OCI-LY7 (cell line): ENCODE results near the gene LRRC42. TPM values are rescaled to one million over a fixed set of nuclear protein-coding genes. Genes with fewer than 3 reads are reported as not detected.

Experiments used
- BruUV-seq: library from RNA; stranded (reverse); fragments of 400-500 nt; replicated peaks from 2 replicates; lab custom pipeline; 2021; lab: Mats Ljungman, UMichigan
- CTCF ChIA-PET: fragments of 300-600 bp; sonication (Branson Sonifier 250); formaldehyde crosslinking; loops from one replicate; lab custom pipeline; 2022; ENCODE audit warnings: antibody characterized with exemption; ENCODE audit not compliant: unreplicated experiment; lab: Charles Lee
- POLR2A ChIA-PET: fragments of 300-600 bp; sonication (Branson Sonifier 250); formaldehyde crosslinking; loops from one replicate; lab custom pipeline; 2022; ENCODE audit warnings: antibody characterized with exemption; lab: Charles Lee
- DNase-seq: peaks from one replicate; pipeline ENCODE4 v3.0.0-alpha.2; 2015; ENCODE audit warnings: low spot score
- H2AFZ ChIP-seq: fragments of 200-600 bp; sonication (generic), shearing (Covaris generic); 2 replicates; pipeline ENCODE4 v1.6.1; 2014; ENCODE audit warnings: mild to moderate bottlenecking, antibody characterized with exemption, low read length, moderate library complexity
- H3K27ac ChIP-seq: fragments of 200-600 bp; sonication (generic); 2 replicates; pipeline ENCODE4 v1.5.1; 2014; ENCODE audit warnings: mixed run types, low read depth, mild to moderate bottlenecking, moderate library complexity, low read length, inconsistent platforms; ENCODE audit not compliant: poor library complexity, severe bottlenecking
- H3K36me3 ChIP-seq: fragments of 200-600 bp; sonication (generic); 2 replicates; pipeline ENCODE4 v1.6.1; 2014; ENCODE audit warnings: mild to moderate bottlenecking, antibody characterized with exemption, low read length, moderate library complexity, mixed read lengths; ENCODE audit not compliant: insufficient read depth
- H3K4me1 ChIP-seq: fragments of 200-600 bp; sonication (generic); 2 replicates; pipeline ENCODE4 v1.5.1; 2014; ENCODE audit warnings: mild to moderate bottlenecking, low read length; ENCODE audit not compliant: insufficient read depth, poor library complexity, severe bottlenecking
- H3K4me2 ChIP-seq: fragments of 200-600 bp; sonication (generic); 2 replicates; pipeline ENCODE4 v1.6.1; 2014; ENCODE audit warnings: mild to moderate bottlenecking, low read length
- H3K4me3 ChIP-seq: fragments of 200-600 bp; sonication (generic); 2 replicates; pipeline ENCODE4 v1.5.1; 2014; ENCODE audit warnings: mild to moderate bottlenecking, low read depth, low read length; ENCODE audit not compliant: poor library complexity, severe bottlenecking
- H3K79me2 ChIP-seq: fragments of 200-600 bp; sonication (generic); 2 replicates; pipeline ENCODE4 v1.6.1; 2016; ENCODE audit warnings: low read depth, mild to moderate bottlenecking, low read length, moderate library complexity, mixed read lengths; ENCODE audit not compliant: insufficient read depth
- H3K9me2 ChIP-seq: fragments of 200-600 bp; sonication (generic); 2 replicates; pipeline ENCODE4 v1.6.1; 2016; ENCODE audit warnings: mild to moderate bottlenecking, low read length, mixed read lengths; ENCODE audit not compliant: insufficient read depth
- H3K9me3 ChIP-seq: fragments of 200-600 bp; sonication (generic); 2 replicates; pipeline ENCODE4 v1.6.1; 2014; ENCODE audit warnings: mild to moderate bottlenecking, mixed run types, low read length, mixed read lengths
- H4K20me1 ChIP-seq: fragments of 200-600 bp; sonication (generic); 2 replicates; pipeline ENCODE4 v1.6.1; 2014; ENCODE audit warnings: mild to moderate bottlenecking, antibody characterized with exemption, low read length, moderate library complexity, mixed read lengths; ENCODE audit not compliant: insufficient read depth
- EZH2phosphoT487 ChIP-seq: fragments of 200-600 bp; sonication (generic); IDR thresholded peaks from 2 replicates; pipeline ENCODE4 v1.6.1; 2018; ENCODE audit warnings: low read depth, borderline replicate concordance, mild to moderate bottlenecking, mixed run types, antibody characterized with exemption, low read length, moderate library complexity, mixed read lengths
- intact Hi-C: fragments of 100-400 bp; cut with micrococcal nuclease; formaldehyde crosslinking; loops from one replicate; pipeline ENCODE4 v1.10.0; 2022; ENCODE audit not compliant: unreplicated experiment
- total RNA-seq, 2 experiments: library from RNA; depleted of rRNA in 1 of 2; stranded (reverse); fragments of >200 nt in 1 of 2; shearing (Covaris generic) in 1 of 2; gene quantifications; 2 replicates each; pipeline ENCODE4 v1.2.3, GENCODE V29; 2014 to 2022
- TF ChIP-seq, protein P1 (sequence below): fragments of 200-600 bp; sonication (generic); conservative IDR thresholded peaks from 2 replicates; pipeline ENCODE4 v1.5.1; 2014; ENCODE audit warnings: mild to moderate bottlenecking, antibody characterized with exemption, low read length, moderate library complexity, mixed read lengths

Gene LRRC42
- total RNA-seq, 2 experiments from 2014 or later = 17.5 to 18.5 TPM

DNA sequence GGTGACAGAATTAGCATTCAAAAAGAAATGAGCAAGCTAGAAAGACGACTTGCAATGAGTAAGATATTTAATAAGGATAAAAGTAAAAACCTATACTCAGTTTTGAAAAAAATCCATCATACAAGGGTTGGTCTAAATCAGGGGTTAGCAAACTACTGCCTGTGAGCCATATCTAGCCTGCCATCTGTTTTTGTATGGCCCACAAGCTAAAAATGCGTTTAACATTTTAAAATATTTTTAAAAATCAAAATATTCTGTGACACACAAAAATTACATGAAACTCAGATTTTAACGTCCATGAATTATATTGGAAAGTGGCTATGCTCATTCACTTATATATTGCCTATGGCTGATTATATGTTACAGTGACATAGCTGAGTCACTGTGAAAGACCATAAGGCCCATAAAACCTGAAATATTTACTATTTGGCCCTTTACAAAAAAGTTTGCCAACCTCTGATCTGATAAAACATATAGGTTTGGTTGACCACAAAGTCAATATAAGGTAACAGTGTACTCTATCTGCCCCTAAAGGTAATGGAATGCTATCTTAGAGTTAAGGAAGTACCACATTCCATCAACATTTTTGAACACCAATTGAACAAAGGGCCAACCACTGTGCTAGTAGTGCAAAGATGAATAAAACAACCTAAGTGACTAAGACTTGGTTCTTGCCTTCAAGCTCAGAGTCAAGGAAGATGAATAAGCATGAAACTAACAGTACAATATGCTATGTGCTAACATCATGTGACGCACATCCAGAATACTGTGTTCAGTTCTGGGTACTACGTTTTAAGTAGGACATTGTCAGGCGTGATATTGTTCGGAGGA lies 3.8 kb upstream of the LRRC42 start:
- Histone ChIP-seq H4K20me1 (no peaks in the 10 kb centered on the region), H3K79me2 (peaks cover 34% of the 10 kb centered on the region; the same call in 1 of the 2 replicates), H3K4me1 (peaks cover 13% of the 10 kb centered on the region), H3K9me2 (no peaks in the 10 kb centered on the region), H3K9me3 (no peaks in the 10 kb centered on the region), H3K4me3 (no peak overlapping the region), H2AFZ (no peak overlapping the region), H3K36me3 (peaks cover 21% of the 10 kb centered on the region), H3K27ac (no peak overlapping the region), H3K4me2 (no peak overlapping the region; the same call in 1 of the 2 replicates)
- ChIA-PET CTCF (no interaction called here), POLR2A (interaction anchor here (0.7 to 1.4 kb wide), 4 partner anchors 10 to 67 kb away, joined by 3 to 5 read pairs (median 4); partner anchors contain the start of gene YIPF1)
- intact Hi-C loops = no loop called here
- no peak for DNase-seq
- TF ChIP-seq, protein P1, sequence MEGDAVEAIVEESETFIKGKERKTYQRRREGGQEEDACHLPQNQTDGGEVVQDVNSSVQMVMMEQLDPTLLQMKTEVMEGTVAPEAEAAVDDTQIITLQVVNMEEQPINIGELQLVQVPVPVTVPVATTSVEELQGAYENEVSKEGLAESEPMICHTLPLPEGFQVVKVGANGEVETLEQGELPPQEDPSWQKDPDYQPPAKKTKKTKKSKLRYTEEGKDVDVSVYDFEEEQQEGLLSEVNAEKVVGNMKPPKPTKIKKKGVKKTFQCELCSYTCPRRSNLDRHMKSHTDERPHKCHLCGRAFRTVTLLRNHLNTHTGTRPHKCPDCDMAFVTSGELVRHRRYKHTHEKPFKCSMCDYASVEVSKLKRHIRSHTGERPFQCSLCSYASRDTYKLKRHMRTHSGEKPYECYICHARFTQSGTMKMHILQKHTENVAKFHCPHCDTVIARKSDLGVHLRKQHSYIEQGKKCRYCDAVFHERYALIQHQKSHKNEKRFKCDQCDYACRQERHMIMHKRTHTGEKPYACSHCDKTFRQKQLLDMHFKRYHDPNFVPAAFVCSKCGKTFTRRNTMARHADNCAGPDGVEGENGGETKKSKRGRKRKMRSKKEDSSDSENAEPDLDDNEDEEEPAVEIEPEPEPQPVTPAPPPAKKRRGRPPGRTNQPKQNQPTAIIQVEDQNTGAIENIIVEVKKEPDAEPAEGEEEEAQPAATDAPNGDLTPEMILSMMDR = no peak
- no peak for TF ChIP-seq EZH2phosphoT487
- no TSS peak for BruUV-seq

DNA sequence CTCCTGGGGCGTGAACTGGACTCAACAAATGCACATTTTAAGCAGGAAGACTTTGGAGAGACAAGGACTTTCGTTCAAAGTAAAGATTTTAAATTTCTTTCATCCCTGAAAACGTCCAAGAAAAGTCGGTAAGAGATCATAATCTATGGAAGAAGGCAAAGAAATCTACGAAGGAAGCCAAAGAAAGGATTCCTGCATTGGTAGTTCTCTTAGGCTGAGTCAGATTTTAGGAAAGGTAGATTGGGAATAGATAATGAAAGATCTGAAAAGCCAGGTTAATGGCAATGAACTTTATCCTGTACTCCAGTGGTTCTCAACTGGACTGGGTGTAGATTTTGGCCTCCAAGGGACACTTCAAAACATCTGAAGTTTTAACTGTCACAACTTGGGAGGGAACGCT lies 3.1 kb upstream of the LRRC42 start:
- Histone ChIP-seq H3K4me1 (peaks cover 18% of the 10 kb centered on the region), H3K4me3 (no peak overlapping the region), H2AFZ (no peak overlapping the region), H3K9me3 (no peaks in the 10 kb centered on the region), H3K9me2 (no peaks in the 10 kb centered on the region), H3K27ac (no peak overlapping the region), H4K20me1 (no peaks in the 10 kb centered on the region), H3K4me2 (no peak overlapping the region), H3K36me3 (peaks cover 18% of the 10 kb centered on the region), H3K79me2 (peaks cover 34% of the 10 kb centered on the region; the same call in 1 of the 2 replicates)
- CTCF ChIA-PET = no interaction called here
- BruUV-seq = no TSS peak
- intact Hi-C loops = no loop called here
- no peak for DNase-seq
- POLR2A ChIA-PET = interaction anchor here (0.6 to 2.7 kb wide), 3 partner anchors 10 to 546 kb away, joined by 4 to 8 read pairs (median 4); no protein-coding TSS in a partner anchor
- TF ChIP-seq EZH2phosphoT487 = no peak
- TF ChIP-seq, protein P1 = no peak
